ENCODE data around the gene GTF2F2. TPM values are rescaled to one million over a fixed set of nuclear protein-coding genes. Genes with fewer than 3 reads are reported as not detected.

The GTF2F2 gene
- 10 to 100 TPM in 1 of 6 experiments, 1 to 10 TPM in 5; 4.0 to 10.3 (median 6.0) TPM for total RNA-seq
- long read RNA-seq, partial matches to known transcripts, result 3 of 6 reads
- long read RNA-seq, other reads (novel, unspliced or antisense), result 1 of 6 reads

GRCh38 chr13:45119991-45120864 is at the start of gene GTF2F2:
Gene GTF2F2 (plus strand): TSS chr13:45120510. CDS start chr13:45120656, 146 bp downstream.
- Histone ChIP-seq H3K27me3 (no peaks in the 10 kb centered on the region), H3K4me1 (peaks cover 0 to 11% (median 3%) of the 10 kb centered on the region in 4 donors), H3K36me3 (no peaks in the 10 kb centered on the region), H3K27ac (peak within 1 kb of the TSS; percentile 57 to 75 (median 62)), H3K9me3 (no peaks in the 10 kb centered on the region), H3K4me3 (peak within 1 kb of the TSS; percentile 65 to 93 (median 66))
- TF ChIP-seq POLR2A (IDR thresholded peaks at IDR 0.05) (peak; percentile 51), CTCF (IDR thresholded peaks at IDR 0.05) (no peak)
- DNase-seq, result peak; percentile 88 to 90 (median 88)
- under 1% methylated on average over 41 of the region's 53 CpGs for WGBS (ENCODE audit: insufficient coverage, low coverage, low lambda C conversion rate, missing lambda C conversion rate)
- peak; percentile 92 to 97 (median 96) for ATAC-seq
- intact Hi-C loops (cut with DNase I), result no loop called here

GRCh38 chr13:45073809-45074208 is 46.5 kb upstream of the GTF2F2 start:
- no peaks in the 10 kb centered on the region for H3K4me1 ChIP-seq
- H3K36me3 ChIP-seq, result no peaks in the 10 kb centered on the region
- H3K27me3 ChIP-seq, result no peaks in the 10 kb centered on the region
- ATAC-seq (no peak), DNase-seq (no peak)
- no peak for TF ChIP-seq POLR2A (IDR thresholded peaks at IDR 0.05)
- no peak for TF ChIP-seq CTCF (IDR thresholded peaks at IDR 0.05)
- no peaks in the 10 kb centered on the region for H3K9me3 ChIP-seq
- intact Hi-C loops (cut with DNase I), result no loop called here
- WGBS (ENCODE audit: insufficient coverage, low coverage, low lambda C conversion rate, missing lambda C conversion rate), result 48% methylated on average over 3 of the region's 4 CpGs
- no peak overlapping the region for H3K27ac ChIP-seq
- H3K4me3 ChIP-seq, result no peak overlapping the region

GRCh38 chr13:45074721-45075120 is 45.6 kb upstream of the GTF2F2 start:
- 63% methylated on average over 6 of the region's 6 CpGs for WGBS (ENCODE audit: insufficient coverage, low coverage, low lambda C conversion rate, missing lambda C conversion rate)
- ATAC-seq (no peak), DNase-seq (no peak)
- no peaks in the 10 kb centered on the region for H3K27me3 ChIP-seq
- no peaks in the 10 kb centered on the region for H3K36me3 ChIP-seq
- H3K9me3 ChIP-seq, result no peaks in the 10 kb centered on the region
- intact Hi-C loops (cut with DNase I), result no loop called here
- no peak overlapping the region for H3K4me3 ChIP-seq
- no peak overlapping the region for H3K27ac ChIP-seq
- H3K4me1 ChIP-seq, result no peaks in the 10 kb centered on the region
- TF ChIP-seq CTCF (IDR thresholded peaks at IDR 0.05) (no peak), POLR2A (IDR thresholded peaks at IDR 0.05) (no peak)

- H3K9me3 ChIP-seq, result no peaks in the 10 kb centered on the region
- H3K27ac ChIP-seq, result no peak overlapping the region
- intact Hi-C loops (cut with DNase I), result no loop called here
- H3K27me3 ChIP-seq, result no peaks in the 10 kb centered on the region
- TF ChIP-seq CTCF (IDR thresholded peaks at IDR 0.05), result no peak
- TF ChIP-seq POLR2A (IDR thresholded peaks at IDR 0.05), result no peak
- ATAC-seq, result no peak
- no peak for DNase-seq
- 63% methylated on average over 1 of the region's 1 CpG for WGBS (ENCODE audit: insufficient coverage, low coverage, low lambda C conversion rate, missing lambda C conversion rate)
- no peak overlapping the region for H3K4me3 ChIP-seq
- no peaks in the 10 kb centered on the region for H3K4me1 ChIP-seq
- no peaks in the 10 kb centered on the region for H3K36me3 ChIP-seq
Observed at GRCh38 chr13:45078003-45078402, 42.3 kb upstream of the GTF2F2 start.
